Left lung (tissue), 10 donors: ENCODE measurements around the gene IMPG2. TPM values are rescaled to one million over a fixed set of nuclear protein-coding genes. Genes with fewer than 3 reads are reported as not detected.

Experiments
- ATAC-seq: fragments of 200-7000 bp; cut with Tn5 transposase; one replicate; pipeline ENCODE4 v1.9.1; 2020; ENCODE audit warnings: moderate library complexity
- DNase-seq, 4 donors: peaks; one replicate each; pipeline ENCODE4 v3.0.0-alpha.2; 2013 to 2020
- H3K27ac ChIP-seq, 2 donors: fragments of 200-600 bp; sonication (generic) in 1 of 2; one replicate each; pipeline versions ENCODE4 v1.5.0 to v1.8.0; 2020 to 2021
- H3K27me3 ChIP-seq, 2 donors: fragments of 200-600 bp; sonication (generic) in 1 of 2; one replicate each; pipeline versions ENCODE4 v1.5.0 to v1.8.0; 2020 to 2021
- H3K36me3 ChIP-seq, 2 donors: fragments of 200-600 bp; sonication (generic) in 1 of 2; one replicate each; pipeline versions ENCODE4 v1.5.0 to v1.8.0; 2020 to 2021
- H3K4me1 ChIP-seq, 2 donors: fragments of 200-600 bp; one replicate each; pipeline ENCODE4 v1.8.0; 2021
- H3K4me3 ChIP-seq, 2 donors: fragments of 200-600 bp; sonication (generic) in 1 of 2; one replicate each; pipeline versions ENCODE4 v1.5.0 to v1.8.0; 2020 to 2021; ENCODE audit warnings: mild to moderate bottlenecking in 1 of 2
- H3K9me3 ChIP-seq, 2 donors: fragments of 200-600 bp; sonication (generic) in 1 of 2; one replicate each; pipeline versions ENCODE4 v1.5.0 to v1.8.0; 2020 to 2021
- CTCF ChIP-seq, 2 donors: fragments of 200-600 bp; sonication (generic) in 1 of 2; IDR thresholded peaks; one replicate each; pipeline versions ENCODE4 v1.5.0 to v1.8.0; 2021; ENCODE audit warnings: antibody characterized with exemption in 2 of 2
- intact Hi-C, 2 donors: fragments of 100-400 bp; cut with DNase I; formaldehyde crosslinking; loops; one replicate each; pipeline versions ENCODE4 v1.11.2 to v1.14.2; 2022
- polyA plus RNA-seq, 6 donors: library from polyadenylated mRNA; unstranded; fragments of 120-200 nt; gene quantifications; one replicate each; pipeline ENCODE4 v1.2.1, GENCODE V29; 2013; ENCODE audit not compliant: insufficient read length in 6 of 6
- total RNA-seq, 2 donors: library from RNA; stranded (reverse); fragmentation: NEBNext Ultra II Directional; extraction: Animal tissue kit (Norgen Biotek cat#: 25700); gene quantifications; one replicate each; pipeline ENCODE4 v1.2.1, GENCODE V29; 2021
- donor health status: DM: no; HTN: yes; CAD: no.
- donor health status: DM: no; HTN: no; CAD: no.

Gene IMPG2
- total and polyA plus RNA-seq, 8 donors = 0.21 to 1.0 (median 0.61) TPM

GRCh38 chr3:101177577-101177976, 142.8 kb downstream of the IMPG2 start:
- H3K4me3 ChIP-seq = no peak overlapping the region
- no peaks in the 10 kb centered on the region for H3K4me1 ChIP-seq
- no peaks in the 10 kb centered on the region for H3K36me3 ChIP-seq
- H3K9me3 ChIP-seq = no peaks in the 10 kb centered on the region
- no peaks in the 10 kb centered on the region for H3K27me3 ChIP-seq
- no peak for TF ChIP-seq CTCF (IDR thresholded peaks at IDR 0.05)
- no peak for DNase-seq
- no peak overlapping the region for H3K27ac ChIP-seq
- no peak for ATAC-seq
- intact Hi-C loops = no loop called here

Other genes starting within 250 kb of the IMPG2 start
- gene SENP7, start 192.6 kb upstream of the IMPG2 start, total RNA-seq = 10 to 100 TPM; 13.2 to 15.8 TPM
- 100 to 1,000 TPM in 2 of 6 donors, 10 to 100 TPM in 4; 90.4 to 106 (median 99.5) TPM for gene SENP7, start 192.6 kb upstream of the IMPG2 start, polyA plus RNA-seq
- gene TRMT10C, start 241.3 kb upstream of the IMPG2 start, total RNA-seq = 10 to 100 TPM; 12.3 to 18.2 TPM
- gene TRMT10C, start 241.3 kb upstream of the IMPG2 start, polyA plus RNA-seq = 10 to 100 TPM; 24.5 to 26.6 (median 25.5) TPM